NCI-H187 (cell line): ENCODE measurements around the gene TMED10.

Source experiments
- DNase-seq, 2 experiments: peaks; one replicate each; lab custom pipeline; 2025; lab: John Stamatoyannopoulos, UW

TMED10 gene

GRCh38 chr14:75176142-75176820 is at the start of gene TMED10:
TSS of gene TMED10 (minus strand) at chr14:75176612. CDS start at chr14:75176579, 33 bp downstream.
- DNase-seq, result peak; percentile 85 to 97

DNA sequence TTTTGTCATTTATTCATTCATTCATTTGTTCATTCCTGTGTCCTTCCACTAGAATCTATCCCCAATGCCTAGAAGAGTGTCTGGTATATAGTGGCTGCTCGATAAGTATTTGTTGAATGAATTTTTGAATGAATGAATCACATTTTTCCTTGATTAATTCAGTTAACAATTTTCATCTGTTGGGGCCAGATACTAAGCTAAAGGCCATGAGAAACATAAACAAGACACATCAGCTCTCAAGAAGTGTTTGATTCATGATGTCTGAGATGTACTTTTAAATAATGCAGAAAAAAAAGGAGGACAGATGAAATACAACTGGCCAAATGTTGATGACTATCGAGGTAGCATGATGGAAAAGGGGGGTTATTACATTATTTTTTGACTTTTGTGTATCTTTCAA is 48.1 kb upstream of the TMED10 start:
- no peak for DNase-seq

DNA sequence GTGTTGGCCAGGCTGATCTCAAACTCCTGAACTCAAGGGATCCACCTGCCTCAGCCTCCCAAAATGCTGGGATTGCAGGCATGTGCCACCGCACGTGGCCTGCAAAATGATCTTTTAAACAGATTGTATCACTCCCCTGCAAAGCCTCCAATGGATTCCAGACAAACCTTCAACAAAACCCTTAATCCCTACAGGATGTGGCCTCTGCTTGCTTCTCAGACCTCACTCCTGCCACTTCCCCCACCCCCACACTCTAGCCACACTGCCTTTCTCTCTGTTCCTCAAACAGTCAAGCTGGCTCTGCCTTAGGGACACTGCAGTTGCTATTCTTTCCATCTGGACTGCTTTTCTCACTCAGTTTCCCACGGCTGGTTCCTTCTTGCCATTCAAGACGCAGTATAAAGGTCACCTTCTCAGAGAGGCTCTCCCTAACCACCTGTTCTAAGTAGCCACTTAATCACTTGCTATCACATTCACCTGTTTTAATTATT is 47.3 kb upstream of the TMED10 start:
- DNase-seq, result no peak

DNA sequence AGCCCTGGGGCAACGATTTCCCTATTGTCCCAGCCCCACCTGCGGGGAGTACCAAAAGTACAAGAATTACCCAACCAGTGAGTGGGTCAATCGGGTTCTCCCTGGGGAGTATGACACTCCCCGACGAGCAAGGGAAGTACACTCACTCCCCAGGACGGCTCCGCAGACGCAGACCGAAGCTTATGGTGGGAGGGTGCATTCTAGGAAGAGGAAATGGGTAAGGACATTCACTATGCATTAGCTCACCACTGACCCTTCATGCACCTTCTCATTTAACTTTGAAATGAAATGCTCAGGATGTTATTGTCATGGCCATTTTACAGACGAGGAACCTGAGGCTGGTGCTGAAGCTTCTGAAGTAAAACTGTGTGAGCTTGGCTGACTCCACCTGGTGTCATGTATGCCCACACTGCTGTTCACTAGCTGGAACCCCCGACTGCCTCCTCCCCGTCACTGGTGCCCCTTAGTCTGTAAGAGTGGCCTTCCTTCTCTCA is 45.8 kb upstream of the TMED10 start:
- no peak for DNase-seq

DNA sequence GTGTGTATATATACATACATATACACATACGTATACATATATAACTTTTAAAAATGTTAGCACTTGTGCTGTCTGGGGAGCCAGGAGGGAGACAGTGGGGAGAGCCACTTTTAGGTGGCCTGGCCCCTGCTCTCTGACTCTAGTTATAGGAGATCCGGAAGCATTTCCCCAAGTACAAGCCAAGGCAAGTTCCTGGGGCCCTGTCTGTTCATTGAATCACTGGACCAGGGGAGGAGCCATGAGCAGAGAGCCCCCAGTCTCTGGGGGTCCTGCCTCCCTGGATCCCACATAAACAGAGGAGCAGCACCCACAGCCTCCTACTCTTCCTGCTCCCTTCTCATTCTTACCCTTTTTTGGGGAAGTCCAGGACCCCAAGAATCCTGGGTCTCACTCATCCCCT is 45.4 kb upstream of the TMED10 start:
- no peak for DNase-seq

DNA sequence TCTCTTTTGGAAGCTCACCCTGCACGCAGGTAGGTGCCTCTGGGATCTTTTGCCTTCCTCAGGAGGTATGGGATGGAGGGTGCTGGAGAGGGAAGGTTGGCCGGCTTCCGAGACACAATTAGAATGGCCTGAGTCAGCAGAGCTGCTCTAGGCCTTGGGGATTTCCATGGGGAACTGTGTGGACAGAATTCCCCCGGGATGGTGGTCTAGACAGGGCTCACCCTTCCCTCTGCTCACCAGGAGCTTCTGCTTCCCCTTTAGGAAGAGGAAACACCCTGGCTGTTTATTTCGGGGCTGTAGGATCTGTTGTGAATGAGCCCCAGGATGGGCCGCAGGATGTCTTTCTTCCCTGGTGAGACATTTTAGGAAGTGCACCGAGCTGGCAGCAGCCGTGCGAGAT is 43.7 kb upstream of the TMED10 start:
- DNase-seq, result no peak

DNA sequence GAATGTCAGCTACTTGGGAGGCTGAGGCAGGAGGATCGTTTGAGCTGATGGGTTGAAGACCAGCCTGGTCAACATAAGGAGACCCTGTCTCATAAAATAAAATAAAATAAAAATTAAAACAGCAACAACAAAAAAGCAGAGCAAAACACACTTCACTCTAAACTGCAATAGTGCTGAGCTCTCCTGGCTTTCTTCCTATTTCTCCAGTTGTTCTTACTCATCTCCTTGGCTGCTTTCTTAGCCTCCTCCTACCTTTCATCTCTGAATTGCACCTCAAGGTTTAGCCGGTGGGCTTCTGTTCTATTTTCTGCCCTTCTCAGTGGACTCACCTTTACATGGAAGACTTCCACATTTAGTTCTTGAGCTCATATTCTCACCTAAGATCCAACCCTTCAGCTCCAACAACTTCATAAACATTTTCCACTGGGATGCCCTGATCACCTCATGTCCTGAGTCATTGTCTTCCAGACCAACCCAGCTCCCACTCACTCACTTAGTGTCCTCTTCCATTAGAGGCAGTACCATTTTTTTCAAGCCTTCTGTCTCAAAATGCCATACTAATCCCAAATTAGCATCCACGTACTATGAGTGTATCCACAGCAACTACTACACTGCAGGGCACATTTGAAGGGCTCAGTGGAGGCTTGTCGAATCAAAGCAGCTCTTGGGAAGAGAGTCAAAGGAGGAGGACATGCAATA is 41.2 kb upstream of the TMED10 start:
- no peak for DNase-seq

- DNase-seq, result no peak
Measured at GRCh38 chr14:75216427-75217006, 40.1 kb upstream of the TMED10 start.

GRCh38 chr14:75215520-75215919 is 39.1 kb upstream of the TMED10 start:
- no peak for DNase-seq

GRCh38 chr14:75214558-75214957 is 38.1 kb upstream of the TMED10 start:
- no peak for DNase-seq

GRCh38 chr14:75213172-75213571 is 36.8 kb upstream of the TMED10 start:
- no peak for DNase-seq

- DNase-seq, result no peak
Measured at GRCh38 chr14:75208843-75209242, 32.4 kb upstream of the TMED10 start.

- no peak for DNase-seq
Measured at GRCh38 chr14:75206190-75206589, 29.8 kb upstream of the TMED10 start.

DNA sequence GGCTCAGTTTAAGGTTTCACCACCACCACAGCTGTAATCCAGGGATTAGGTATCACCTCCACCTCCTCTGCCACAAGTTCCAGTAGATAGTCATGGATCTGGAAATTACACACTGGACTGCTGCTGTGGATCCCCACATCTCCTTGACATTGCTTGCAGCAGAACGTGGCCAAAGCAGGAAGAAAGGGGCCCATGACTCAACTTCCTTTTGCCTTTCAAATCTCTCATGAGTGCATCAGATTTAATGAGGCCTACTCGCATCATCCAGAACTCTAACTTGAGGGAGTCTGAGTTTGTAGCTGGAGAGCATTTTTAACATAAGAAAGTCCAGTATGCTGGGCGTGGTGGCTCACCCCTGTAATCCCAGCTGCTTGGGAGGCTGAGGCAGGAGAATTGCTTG is 29.2 kb upstream of the TMED10 start:
- no peak for DNase-seq

GRCh38 chr14:75204116-75204515 is 27.7 kb upstream of the TMED10 start:
- DNase-seq, result no peak

GRCh38 chr14:75202657-75203056 is 26.2 kb upstream of the TMED10 start:
- DNase-seq, result no peak

DNA sequence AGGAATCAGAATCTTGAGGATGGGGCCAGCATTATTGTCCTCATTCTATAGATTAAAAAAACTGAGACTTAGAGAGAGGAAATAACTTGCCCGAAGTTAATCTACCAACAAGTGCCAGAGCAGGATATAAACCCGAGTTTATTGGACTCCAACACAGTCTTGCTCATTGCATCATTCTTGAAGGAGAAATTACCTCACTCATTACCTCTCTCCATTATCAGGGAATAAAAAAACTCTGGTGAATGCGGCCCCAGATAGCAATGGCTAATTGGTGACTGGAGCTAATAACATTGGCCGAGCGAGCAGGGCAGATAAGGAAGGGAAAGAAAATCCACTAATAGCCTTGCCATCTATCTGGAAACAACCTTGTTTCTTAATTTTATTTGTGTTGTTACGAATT is 24.7 kb upstream of the TMED10 start:
- no peak for DNase-seq

DNA sequence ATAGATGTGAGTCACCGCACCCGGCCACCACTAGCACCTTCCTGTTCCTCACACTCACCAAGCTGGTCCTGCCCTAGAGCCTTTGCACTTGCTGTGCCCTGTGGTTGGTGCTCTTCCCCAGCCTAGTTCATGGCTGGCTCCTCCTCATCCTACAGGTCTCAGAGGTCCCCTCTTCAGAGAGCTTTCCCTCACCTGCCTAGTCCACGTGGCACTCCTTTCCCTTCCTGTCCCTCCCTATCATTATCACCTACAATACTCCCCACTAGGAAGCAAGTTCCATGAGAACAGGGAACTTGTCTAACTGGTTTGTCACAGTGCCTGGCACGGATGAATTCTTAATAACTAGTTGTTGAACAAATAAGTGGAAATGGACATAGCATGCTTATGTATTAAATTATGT is 24.0 kb upstream of the TMED10 start:
- no peak for DNase-seq

DNA sequence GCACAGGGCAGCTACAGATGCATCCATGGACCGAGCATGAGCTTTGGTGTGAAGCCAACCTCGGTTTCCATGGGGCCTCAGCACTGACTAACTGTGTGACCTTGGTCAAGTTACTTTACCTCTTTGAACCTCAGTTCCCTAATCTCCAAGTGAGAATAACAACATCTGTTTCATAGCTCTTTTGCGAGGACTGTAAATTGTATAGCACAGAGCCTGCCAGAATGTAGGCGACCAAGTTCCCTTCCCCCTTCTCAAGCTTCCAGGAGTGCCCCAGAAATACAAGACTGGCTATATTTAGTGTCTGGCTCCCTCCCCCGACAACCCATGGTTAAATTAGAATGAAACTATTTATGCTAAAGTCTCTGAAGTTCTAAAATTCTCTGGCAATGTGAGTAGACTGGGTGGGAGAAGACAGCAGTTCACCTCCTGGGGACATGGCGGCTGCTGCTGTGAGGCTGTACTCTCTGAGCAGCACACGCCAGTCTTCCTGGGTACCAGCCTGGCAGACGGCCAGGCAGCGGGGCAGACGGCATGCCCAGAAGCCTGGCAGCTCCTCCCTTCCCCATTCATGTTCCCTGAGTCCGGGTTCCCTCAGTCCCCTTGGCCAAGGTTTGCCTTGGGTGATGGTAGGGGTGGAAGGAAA is 22.0 kb upstream of the TMED10 start:
- DNase-seq, result no peak

DNA sequence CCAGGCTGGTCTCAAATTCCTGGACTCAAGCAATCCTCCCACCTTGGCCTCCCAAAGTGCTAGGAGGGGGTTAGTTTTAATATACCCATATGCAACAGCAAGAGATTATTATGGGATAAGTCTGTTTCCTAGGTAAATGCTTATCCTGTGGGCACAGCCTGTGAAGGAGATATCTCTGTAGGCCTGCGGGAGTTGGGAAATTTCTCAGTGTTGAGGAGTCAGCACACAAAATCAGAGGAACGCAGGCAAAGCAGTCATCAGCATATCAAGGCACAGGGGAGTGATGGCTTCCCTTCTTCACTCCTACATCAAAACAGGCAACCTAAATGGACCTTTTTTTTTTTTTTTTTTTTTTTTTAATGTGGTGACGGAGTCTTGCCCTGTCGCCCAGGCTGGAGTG is 20.9 kb upstream of the TMED10 start:
- no peak for DNase-seq

- no peak for DNase-seq
Measured at GRCh38 chr14:75196468-75196867, 20.1 kb upstream of the TMED10 start.

- DNase-seq, result no peak
Measured at GRCh38 chr14:75196064-75196463, 19.7 kb upstream of the TMED10 start.

DNA sequence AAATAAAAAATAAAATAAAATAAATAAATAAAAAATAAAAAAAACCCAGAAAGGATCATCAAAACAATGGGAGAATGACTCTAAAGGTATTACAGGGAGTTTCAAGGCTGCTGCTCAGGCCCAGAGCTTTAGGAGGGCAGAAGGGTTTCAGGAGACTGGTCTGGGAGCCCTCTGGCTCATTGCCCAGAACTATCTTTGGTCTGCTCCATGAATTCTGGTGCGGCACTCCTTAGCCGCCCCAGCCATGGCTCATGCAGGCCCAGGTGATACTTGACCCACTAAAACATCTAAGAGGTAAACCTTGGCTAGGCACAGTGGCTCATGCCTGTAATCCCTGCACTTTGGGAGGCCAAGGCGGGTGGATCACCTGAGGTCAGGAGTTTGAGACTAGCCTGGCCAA is 14.7 kb upstream of the TMED10 start:
- no peak for DNase-seq
